HG03045 (cell line): Measurements from ENCODE around the gene MCM5.
"Not testable (repeated sequence)": the region's sequence is repeated elsewhere in the genome, so short reads cannot be mapped to it uniquely, and the experiment has no call there.

ENCODE experiments used
- ATAC-seq: cut with Tn5 transposase; IDR thresholded peaks from one replicate; pipeline ENCODE4 v1.9.1; 2021; ENCODE audit warnings: mild to moderate bottlenecking, moderate library complexity; ENCODE audit not compliant: unreplicated experiment

MCM5 gene

DNA sequence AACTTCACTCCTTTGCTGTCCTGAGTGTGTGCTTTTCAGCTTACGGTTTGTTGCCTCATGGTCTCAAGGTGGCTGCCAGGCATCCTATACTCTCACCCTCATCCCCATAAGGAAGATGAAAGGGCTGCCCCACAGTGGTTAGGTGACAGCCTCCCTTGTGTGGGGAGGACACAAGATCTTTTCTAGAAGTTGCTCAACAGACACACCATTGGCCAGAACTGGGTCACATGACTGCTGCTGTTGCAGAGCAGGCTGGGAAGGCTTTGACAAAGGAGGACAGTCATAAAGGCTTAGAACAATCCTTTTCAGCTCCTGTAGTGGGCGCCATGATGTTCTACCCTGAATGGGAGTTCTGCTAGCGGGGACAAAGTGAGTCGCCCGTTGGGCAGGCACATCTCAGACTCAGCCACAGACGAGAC is 71.0 kb downstream of the MCM5 start:
- no peak for ATAC-seq

DNA sequence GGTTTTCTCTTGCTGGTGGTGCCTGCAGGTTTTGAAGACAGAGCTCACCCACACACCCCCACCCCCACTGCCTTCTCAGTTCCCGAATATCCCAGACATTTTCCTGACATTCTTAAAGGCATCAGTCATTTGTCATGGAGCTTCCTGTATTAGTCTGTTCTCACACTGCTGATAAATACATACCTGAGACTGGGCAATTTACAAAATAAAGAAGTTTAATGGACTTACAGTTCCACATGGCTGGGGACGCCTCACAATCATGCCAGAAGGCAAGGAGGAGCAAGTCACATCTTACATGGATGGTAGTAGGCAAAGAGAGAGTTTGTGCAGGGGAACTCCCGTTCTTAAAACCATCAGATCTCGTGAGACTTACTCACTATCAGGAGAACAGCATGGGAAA is 71.6 kb downstream of the MCM5 start:
- ATAC-seq, result not testable (repeated sequence)

DNA sequence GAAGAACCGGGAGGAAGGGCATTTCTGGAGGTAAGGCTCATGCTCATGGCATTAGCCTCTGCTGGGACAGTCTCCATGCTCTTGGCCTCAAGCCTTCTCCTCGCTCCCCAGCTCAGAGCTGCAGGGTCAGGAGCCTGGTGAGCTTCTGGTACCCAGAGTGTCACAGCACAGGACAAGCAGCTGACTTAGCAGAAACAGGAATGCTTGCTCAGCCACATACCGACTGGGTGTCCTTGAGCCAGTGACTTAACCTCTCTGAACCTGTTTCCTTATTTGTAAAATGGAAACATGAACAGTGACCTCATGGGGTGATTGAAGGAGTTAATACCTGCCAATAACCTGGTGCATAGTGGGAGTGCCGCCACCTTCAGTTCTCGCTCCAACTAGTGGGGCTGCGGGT is 72.5 kb downstream of the MCM5 start:
- ATAC-seq, result no peak

DNA sequence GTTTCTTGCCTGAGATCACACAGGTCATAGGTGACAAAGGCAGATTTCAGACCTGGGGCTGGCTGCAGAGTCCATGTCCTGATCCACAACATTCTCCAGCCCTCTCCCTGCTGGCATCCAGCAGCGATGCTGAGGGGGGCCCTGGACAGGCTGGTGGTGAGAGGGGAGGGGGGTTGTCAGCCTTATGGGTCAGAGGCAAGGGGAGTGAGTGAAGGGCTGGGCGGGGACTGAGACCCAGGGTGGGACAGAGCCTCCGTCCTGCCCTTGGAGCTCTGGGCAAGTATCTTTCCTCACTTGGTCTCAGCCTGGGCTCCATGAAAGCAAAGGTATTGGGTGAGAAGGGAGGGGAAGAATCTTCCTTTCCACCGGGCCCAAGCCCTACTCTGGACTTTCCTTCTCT is 74.0 kb downstream of the MCM5 start:
- ATAC-seq, result no peak
